MM.1S (cell line): Measurements from ENCODE around the gene SLC25A25.

ENCODE experiments used
- DNase-seq: peaks from one replicate; pipeline ENCODE4 v3.0.0-alpha.2; 2015
- H2AFZ ChIP-seq: fragments of 300-600 bp; sonication (generic); 2 replicates; pipeline ENCODE4 v1.6.0; 2016; ENCODE audit warnings: antibody characterized with exemption, low read length
- H3F3A ChIP-seq: fragments of 300-600 bp; sonication (generic); 2 replicates; pipeline ENCODE4 v1.6.1; 2016; ENCODE audit warnings: mild to moderate bottlenecking, antibody characterized with exemption, low read length, moderate library complexity, mixed read lengths; ENCODE audit not compliant: insufficient read depth
- H3K27ac ChIP-seq: fragments of 300-600 bp; sonication (generic); 2 replicates; pipeline ENCODE4 v1.5.1; 2016; ENCODE audit warnings: mild to moderate bottlenecking, low read length
- H3K27me3 ChIP-seq: fragments of 300-600 bp; sonication (generic); replicated peaks from 2 replicates; pipeline ENCODE4 v1.6.0; 2016; ENCODE audit warnings: low read length; ENCODE audit not compliant: insufficient read depth
- H3K36me3 ChIP-seq: fragments of 300-600 bp; sonication (generic); replicated peaks from 2 replicates; pipeline ENCODE4 v1.6.1; 2016; ENCODE audit warnings: mild to moderate bottlenecking, low read length, mixed read lengths; ENCODE audit not compliant: insufficient read depth
- H3K4me1 ChIP-seq: fragments of 300-600 bp; sonication (generic); 2 replicates; pipeline ENCODE4 v1.6.1; 2016; ENCODE audit warnings: low read length, mixed read lengths
- H3K4me2 ChIP-seq: fragments of 300-600 bp; sonication (generic); 2 replicates; pipeline ENCODE4 v1.6.0; 2016; ENCODE audit warnings: low read depth, low read length
- H3K4me3 ChIP-seq: fragments of 300-600 bp; sonication (generic); 2 replicates; pipeline ENCODE4 v1.5.1; 2016; ENCODE audit warnings: low read length, mixed read lengths
- H3K79me2 ChIP-seq: fragments of 300-600 bp; sonication (generic); 2 replicates; pipeline ENCODE4 v1.6.1; 2016; ENCODE audit warnings: mixed run types, low read length, mixed read lengths
- H3K9ac ChIP-seq: fragments of 300-600 bp; sonication (generic); 2 replicates; pipeline ENCODE4 v1.6.1; 2016; ENCODE audit warnings: low read length, mixed read lengths
- H3K9me2 ChIP-seq: fragments of 300-600 bp; sonication (generic); replicated peaks from 2 replicates; pipeline ENCODE4 v1.6.1; 2016; ENCODE audit warnings: mild to moderate bottlenecking, low read length, mixed read lengths; ENCODE audit not compliant: insufficient read depth
- H3K9me3 ChIP-seq: fragments of 300-600 bp; sonication (generic); replicated peaks from 2 replicates; pipeline ENCODE4 v1.6.1; 2016; ENCODE audit warnings: mild to moderate bottlenecking, low read length, mixed read lengths; ENCODE audit not compliant: insufficient read depth
- H4K20me1 ChIP-seq: fragments of 300-600 bp; sonication (generic); 2 replicates; pipeline ENCODE4 v1.6.1; 2016; ENCODE audit warnings: mild to moderate bottlenecking, low read length, moderate library complexity, mixed read lengths; ENCODE audit not compliant: insufficient read depth
- CTCF ChIP-seq: fragments of 300-600 bp; sonication (generic); IDR thresholded peaks from 2 replicates; pipeline ENCODE4 v1.5.1; 2016; ENCODE audit warnings: antibody characterized with exemption, low read length, mixed read lengths
- EZH2 ChIP-seq: fragments of 300-600 bp; sonication (generic); optimal IDR thresholded peaks from 2 replicates; pipeline ENCODE3; 2017; ENCODE audit warnings: low read depth, mild to moderate bottlenecking, antibody characterized with exemption, low read length, mixed read lengths
- EZH2phosphoT487 ChIP-seq: fragments of 300-600 bp; sonication (generic); IDR thresholded peaks from 2 replicates; pipeline ENCODE4 v1.6.1; 2018; ENCODE audit warnings: antibody characterized with exemption, low read length

SLC25A25 gene

DNA sequence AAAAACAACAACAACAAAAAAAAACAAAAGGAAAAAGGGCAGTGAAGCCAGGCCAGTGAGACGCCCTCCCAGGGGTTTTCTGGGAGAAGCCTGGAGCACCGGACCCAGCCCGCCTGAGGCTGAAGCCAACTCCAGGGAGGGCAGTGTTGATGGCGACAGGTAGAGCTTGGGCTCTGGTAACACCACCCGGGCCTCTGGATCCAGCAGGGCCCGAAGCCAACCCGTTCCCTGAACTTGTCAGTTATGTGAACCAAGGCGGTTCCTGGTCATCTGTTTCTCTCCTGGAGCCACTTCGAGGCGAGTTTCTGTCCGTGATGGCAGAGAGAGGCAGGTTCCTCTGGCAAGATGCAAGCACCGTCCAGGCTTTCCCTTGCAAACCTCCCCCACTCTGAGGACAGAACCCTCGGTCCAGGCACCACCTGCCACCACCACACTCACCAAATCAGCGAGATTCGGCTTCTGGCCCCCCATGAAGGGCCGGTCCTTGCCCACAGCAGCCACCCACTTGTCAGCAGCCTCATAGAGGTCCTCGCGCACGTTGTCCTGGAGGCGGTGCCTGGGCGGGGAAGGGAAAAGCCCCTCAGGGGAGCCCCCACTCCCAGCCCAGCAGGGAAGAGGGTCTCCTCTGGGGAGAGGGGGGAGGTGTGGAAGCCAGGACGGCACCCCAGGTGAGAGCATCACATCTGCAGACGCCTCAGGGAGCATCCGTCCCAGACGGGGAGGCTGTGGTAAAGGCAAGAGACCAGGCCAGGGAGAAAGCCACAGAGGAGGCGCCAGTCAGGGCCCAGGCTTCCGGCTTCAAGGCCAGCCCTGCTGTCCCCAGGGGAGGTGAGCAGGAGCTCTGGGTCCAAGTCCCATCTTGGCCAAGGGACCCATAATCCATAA is 54.1 kb downstream of the SLC25A25 start:
- no peak overlapping the region for H2AFZ ChIP-seq
- H4K20me1 ChIP-seq = no peaks in the 10 kb centered on the region
- H3K27me3 ChIP-seq = no peaks in the 10 kb centered on the region
- H3K9me2 ChIP-seq = no peaks in the 10 kb centered on the region
- no peaks in the 10 kb centered on the region for H3K4me1 ChIP-seq
- TF ChIP-seq EZH2 (no peak), CTCF (no peak), EZH2phosphoT487 (no peak)
- no peak overlapping the region for H3K9ac ChIP-seq
- no peak overlapping the region for H3K4me2 ChIP-seq
- H3K79me2 ChIP-seq = peaks cover 30% of the 10 kb centered on the region
- no peaks in the 10 kb centered on the region for H3K9me3 ChIP-seq
- no peaks in the 10 kb centered on the region for H3K36me3 ChIP-seq
- no peak for DNase-seq
- H3F3A ChIP-seq = 0 out of 2 replicates have a peak, but pooled peaks cover 4% of the 10 kb centered on the region
- no peak overlapping the region for H3K27ac ChIP-seq
- no peak overlapping the region for H3K4me3 ChIP-seq

GRCh38 chr9:128122809-128123175 is 54.8 kb downstream of the SLC25A25 start:
- no peak overlapping the region for H3K9ac ChIP-seq
- H3K4me1 ChIP-seq = no peaks in the 10 kb centered on the region
- H3K4me2 ChIP-seq = no peak overlapping the region
- no peaks in the 10 kb centered on the region for H3K9me3 ChIP-seq
- no peak for TF ChIP-seq EZH2phosphoT487
- no peaks in the 10 kb centered on the region for H3K36me3 ChIP-seq
- H4K20me1 ChIP-seq = no peaks in the 10 kb centered on the region
- no peak overlapping the region for H3K27ac ChIP-seq
- H3F3A ChIP-seq = 0 out of 2 replicates have a peak, but pooled peaks cover 4% of the 10 kb centered on the region
- H3K4me3 ChIP-seq = no peak overlapping the region
- no peaks in the 10 kb centered on the region for H3K27me3 ChIP-seq
- H3K79me2 ChIP-seq = peaks cover 33% of the 10 kb centered on the region
- H2AFZ ChIP-seq = no peak overlapping the region
- no peak for DNase-seq
- H3K9me2 ChIP-seq = no peaks in the 10 kb centered on the region

- no peaks in the 10 kb centered on the region for H3K9me2 ChIP-seq
- H3K36me3 ChIP-seq = no peaks in the 10 kb centered on the region
- H3K79me2 ChIP-seq = peaks cover 33% of the 10 kb centered on the region
- H3K27ac ChIP-seq = no peak overlapping the region
- 0 out of 2 replicates have a peak, but pooled peaks cover 4% of the 10 kb centered on the region for H3F3A ChIP-seq
- no peak for DNase-seq
- no peaks in the 10 kb centered on the region for H3K9me3 ChIP-seq
- no peak overlapping the region for H3K4me3 ChIP-seq
- H3K9ac ChIP-seq = no peak overlapping the region
- H3K27me3 ChIP-seq = no peaks in the 10 kb centered on the region
- TF ChIP-seq EZH2phosphoT487 (no peak), CTCF (no peak), EZH2 (no peak)
- no peak overlapping the region for H2AFZ ChIP-seq
- no peaks in the 10 kb centered on the region for H4K20me1 ChIP-seq
- H3K4me2 ChIP-seq = no peak overlapping the region
- H3K4me1 ChIP-seq = no peaks in the 10 kb centered on the region
Measured at GRCh38 chr9:128123451-128124080, 55.5 kb downstream of the SLC25A25 start.

GRCh38 chr9:128124451-128124850 is 56.4 kb downstream of the SLC25A25 start:
- Histone ChIP-seq H2AFZ (no peak overlapping the region), H3K27me3 (no peaks in the 10 kb centered on the region), H3K9ac (no peak overlapping the region), H4K20me1 (no peaks in the 10 kb centered on the region), H3K79me2 (peaks cover 33% of the 10 kb centered on the region), H3F3A (0 out of 2 replicates have a peak, but pooled peaks cover 6% of the 10 kb centered on the region), H3K4me2 (no peak overlapping the region), H3K27ac (no peak overlapping the region), H3K9me2 (no peaks in the 10 kb centered on the region), H3K4me1 (peaks cover 7% of the 10 kb centered on the region), H3K36me3 (no peaks in the 10 kb centered on the region), H3K4me3 (no peak overlapping the region), H3K9me3 (no peaks in the 10 kb centered on the region)
- TF ChIP-seq EZH2phosphoT487 = no peak
- no peak for TF ChIP-seq EZH2
- no peak for TF ChIP-seq CTCF
- DNase-seq = no peak
